Measurements from ENCODE around the gene ZG16B.
A peak's percentile ranks its signal among the peaks of the same experiment; 100 is the strongest.

The ZG16B gene

DNA sequence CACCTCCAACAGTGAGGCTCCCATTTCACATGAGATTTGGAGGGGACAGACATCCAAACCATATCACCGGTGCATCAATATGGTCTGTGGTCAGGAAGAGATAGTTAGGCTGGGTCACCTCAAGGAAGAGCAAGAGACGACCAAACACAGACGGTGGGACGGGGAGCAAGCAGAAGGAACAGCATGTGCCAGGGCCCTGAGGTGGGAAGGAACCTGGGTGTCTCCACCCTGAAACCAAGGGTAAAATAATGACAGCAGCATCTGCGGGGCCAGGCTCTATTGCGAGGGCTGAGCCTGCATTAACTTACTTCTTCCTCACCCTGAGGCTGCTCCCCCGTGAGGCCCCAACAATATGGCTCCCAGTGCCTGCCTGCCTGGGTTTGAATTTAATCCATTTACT is 21.9 kb upstream of the ZG16B start:
- DNase-seq, result no peak

DNA sequence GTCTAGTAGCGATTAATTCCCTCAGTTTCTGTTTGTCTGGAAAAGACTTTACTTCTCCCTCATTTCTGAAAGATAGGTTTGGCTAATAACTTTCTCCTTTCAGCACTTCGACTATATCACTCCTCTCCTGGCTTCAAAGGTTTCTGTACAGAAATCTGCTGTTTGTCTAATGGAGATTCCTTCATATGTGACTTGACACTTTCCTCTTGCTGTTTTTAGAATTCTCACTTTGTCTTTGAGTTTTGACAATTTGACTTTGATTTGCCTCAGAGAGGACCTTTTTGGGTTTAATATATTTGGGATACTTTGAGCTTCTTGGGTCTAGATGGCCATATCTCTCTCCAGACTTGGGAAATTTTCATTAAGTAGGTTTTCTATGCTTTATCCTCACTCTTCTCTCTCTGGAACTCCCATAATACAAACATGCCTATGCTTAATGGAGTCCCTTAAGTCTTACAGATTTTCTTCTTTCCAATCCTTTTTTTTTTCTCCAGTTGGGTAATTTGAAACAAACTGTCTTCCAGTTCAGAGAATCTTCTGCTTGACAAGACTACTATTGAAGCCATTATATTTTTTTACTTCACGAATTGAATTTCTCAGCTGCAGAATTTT is 20.8 kb upstream of the ZG16B start:
- no peak for DNase-seq

DNA sequence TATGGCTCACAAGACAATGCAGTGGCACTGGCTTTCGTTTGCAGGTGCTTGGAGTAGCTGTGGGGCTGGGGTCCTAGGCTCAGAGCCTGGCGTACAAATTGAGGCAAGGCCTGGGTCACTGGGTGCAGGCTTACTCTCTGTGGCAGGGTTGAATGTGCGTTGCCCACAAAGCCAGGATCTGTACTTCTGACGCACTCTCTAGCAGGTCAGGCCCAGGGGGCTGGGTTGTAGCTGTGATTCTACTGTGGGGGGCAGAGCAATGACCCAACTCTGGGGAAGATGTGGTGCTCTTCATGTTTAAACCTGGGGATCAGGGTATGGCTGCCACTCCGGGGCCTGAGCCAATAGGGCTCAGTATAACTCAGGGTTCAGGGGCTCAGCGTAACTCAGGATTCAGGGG is 19.5 kb upstream of the ZG16B start:
- no peak for DNase-seq

- DNase-seq, result no peak
Observed at GRCh38 chr16:2811703-2812471, 18.2 kb upstream of the ZG16B start.

DNA sequence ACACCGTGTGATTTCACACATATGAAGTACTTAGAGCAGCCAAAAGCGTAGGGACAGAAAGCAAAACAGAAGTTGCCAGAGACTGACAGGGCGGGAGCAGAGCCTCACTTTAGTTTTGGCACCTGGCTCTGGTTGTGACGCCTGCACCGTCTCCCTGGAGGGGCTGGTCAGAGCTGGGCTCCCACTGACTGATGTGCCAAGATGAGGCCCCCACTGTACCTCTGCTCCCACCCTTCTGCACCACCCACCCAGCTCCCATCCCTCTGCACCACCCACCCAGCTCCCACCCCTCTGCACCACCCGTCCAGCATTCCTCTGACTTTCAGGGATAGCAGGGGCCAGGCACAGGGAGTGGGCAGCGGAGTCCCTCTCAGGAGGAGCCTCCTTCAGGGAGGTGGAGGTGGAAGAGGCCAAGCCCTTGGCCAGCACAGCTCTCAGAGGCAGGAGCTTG is 16.3 kb upstream of the ZG16B start:
- no peak for DNase-seq

GRCh38 chr16:2814551-2815298 is 15.4 kb upstream of the ZG16B start:
- DNase-seq, result no peak

GRCh38 chr16:2815299-2815771 is 14.8 kb upstream of the ZG16B start:
- no peak for DNase-seq

DNA sequence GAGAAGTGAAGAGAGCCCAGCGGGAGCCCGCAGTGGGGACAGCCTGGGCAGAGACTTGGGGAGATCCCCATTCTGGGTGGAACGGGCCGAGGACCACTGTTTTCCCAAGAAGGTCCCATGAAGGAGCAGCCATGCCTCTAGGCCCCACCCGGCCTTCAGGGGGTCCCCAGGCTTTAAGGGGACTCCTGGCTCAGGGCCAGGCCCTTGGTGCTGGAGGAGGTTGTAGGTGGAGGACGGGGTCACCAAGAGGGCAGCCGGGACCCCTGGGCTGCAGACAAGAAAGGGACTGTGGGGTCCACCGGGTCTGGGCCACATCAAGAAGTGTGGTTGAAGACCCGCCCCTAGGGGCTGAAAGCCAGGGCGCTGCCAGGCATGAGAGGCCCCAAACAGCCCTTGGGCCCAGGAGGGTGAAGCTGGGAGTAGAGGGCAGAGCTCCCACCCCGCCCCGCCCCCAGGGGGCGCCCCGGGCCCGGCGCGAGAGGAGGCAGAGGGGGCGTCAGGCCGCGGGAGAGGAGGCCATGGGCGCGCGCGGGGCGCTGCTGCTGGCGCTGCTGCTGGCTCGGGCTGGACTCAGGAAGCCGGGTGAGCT is 13.3 kb upstream of the ZG16B start, which contains the start of gene PRSS21:
TSS of gene PRSS21 (plus strand) at position 487 of the 589 bp plus-strand sequence. CDS start at position 519, 32 bp downstream.
- peak; percentile 48 for DNase-seq

DNA sequence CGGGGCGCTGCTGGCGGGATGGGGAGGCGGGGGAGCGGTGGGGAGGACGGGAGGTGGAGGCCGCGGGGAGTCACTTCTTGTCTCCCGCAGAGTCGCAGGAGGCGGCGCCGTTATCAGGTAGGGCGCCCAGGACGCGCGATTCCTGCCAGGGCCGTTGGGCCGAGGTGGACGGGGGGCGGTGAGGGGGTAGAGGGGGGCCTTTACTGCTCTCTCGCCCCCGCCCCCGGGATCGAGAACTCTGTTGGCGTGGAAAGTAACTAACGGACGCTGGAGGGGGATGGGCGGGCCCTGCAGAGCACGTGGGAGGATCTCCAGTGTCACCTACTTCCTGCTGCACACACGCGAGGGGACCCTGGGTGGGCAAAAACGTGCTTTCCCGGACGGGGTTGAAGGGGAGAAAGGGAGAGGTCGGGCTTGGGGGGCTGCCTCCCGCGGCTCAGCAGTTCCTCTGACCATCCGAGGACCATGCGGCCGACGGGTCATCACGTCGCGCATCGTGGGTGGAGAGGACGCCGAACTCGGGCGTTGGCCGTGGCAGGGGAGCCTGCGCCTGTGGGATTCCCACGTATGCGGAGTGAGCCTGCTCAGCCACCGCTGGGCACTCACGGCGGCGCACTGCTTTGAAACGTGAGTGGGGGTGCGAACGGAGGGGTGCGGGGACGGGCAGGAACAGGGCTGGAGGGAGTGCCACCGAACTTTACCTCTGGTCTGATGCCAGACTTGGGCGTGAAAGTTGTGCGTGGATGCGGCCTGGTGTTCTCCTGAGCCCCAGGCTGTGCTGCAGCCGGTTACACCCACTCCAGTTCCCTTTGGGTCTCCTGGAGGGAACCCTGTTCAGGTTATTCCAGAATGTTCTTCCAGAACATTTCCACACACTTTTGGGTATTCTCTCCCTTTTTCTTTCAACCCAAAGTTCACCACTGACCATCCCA is 12.5 kb upstream of the ZG16B start:
- DNase-seq, result no peak

DNA sequence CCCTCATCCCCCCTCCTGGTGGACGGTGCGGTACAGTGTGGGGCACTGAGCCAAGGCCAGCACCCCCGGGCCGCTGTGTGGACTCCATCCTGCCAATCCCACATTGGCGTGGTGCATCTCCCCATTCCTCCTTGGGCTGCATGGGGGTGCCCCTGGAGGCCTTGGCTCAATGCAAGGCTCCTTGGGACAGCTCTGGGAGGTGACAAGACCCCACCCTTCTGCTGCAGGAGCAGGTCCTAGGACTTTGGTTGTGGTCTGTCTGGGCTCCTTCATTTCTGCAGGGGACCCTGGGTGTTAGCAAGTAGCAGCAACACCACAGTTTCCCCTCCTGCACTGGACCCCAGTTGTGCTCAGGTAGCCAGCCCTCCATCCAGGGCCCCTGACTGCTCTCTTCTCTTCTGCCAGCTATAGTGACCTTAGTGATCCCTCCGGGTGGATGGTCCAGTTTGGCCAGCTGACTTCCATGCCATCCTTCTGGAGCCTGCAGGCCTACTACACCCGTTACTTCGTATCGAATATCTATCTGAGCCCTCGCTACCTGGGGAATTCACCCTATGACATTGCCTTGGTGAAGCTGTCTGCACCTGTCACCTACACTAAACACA is 11.7 kb upstream of the ZG16B start:
- no peak for DNase-seq

DNA sequence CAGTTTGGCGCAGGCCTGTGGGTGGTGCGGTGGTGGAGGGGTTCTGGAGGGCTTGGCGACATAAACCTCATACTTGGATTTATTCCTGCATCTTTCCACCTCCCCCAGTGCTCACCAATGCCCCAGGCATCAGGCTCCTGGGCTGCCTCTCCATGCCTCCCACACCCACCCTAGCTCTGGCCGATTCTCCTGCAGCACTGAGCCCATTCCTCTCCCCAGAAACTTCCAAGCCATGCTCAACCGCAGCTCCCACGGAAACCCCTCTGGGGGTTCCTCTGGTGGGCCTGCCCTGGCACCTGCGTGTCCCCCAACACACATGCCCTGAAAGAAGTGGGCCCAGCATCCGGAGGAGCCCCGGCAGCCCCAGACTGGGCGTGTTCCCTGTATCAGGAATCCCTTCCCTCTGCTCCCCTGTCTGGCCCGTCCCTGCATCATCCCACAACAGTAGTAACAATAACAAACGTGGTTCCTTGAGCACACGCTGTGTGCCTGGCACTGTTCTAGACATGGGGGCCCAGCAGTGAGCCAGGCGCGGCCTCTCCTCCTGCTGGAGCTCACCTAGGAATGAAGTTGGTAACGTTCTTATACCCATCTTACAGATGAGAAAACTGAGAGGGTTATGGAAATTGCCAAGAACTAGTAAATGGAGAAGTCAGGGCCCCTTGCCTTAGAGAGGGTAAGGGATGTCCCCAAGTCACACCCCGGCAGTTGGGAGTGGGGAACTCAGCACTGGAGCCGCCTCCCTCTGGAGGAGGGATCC is 10.7 kb upstream of the ZG16B start:
- DNase-seq, result no peak

- no peak for DNase-seq
Observed at GRCh38 chr16:2819939-2820835, 9.9 kb upstream of the ZG16B start.

DNA sequence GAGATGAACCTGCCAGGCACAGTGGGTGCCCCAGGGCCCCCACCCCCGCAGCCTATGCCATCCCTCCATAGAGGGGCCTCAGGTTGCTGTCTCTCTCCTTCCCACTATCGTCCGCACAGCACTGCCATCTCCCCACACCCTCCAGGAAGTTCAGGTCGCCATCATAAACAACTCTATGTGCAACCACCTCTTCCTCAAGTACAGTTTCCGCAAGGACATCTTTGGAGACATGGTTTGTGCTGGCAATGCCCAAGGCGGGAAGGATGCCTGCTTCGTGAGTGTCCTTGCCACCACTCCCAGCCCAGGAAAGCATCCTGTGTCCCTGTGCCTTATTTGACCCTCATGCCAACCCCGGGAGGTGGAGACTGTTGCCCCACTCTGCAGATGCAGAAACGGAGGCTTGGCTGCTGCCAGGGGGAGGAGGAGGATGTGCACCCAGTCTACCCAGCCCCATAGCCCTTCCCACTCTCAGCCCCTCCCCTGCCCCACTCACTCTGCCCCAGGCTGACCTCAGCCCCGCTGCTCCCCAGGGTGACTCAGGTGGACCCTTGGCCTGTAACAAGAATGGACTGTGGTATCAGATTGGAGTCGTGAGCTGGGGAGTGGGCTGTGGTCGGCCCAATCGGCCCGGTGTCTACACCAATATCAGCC is 9.1 kb upstream of the ZG16B start:
- DNase-seq, result no peak

DNA sequence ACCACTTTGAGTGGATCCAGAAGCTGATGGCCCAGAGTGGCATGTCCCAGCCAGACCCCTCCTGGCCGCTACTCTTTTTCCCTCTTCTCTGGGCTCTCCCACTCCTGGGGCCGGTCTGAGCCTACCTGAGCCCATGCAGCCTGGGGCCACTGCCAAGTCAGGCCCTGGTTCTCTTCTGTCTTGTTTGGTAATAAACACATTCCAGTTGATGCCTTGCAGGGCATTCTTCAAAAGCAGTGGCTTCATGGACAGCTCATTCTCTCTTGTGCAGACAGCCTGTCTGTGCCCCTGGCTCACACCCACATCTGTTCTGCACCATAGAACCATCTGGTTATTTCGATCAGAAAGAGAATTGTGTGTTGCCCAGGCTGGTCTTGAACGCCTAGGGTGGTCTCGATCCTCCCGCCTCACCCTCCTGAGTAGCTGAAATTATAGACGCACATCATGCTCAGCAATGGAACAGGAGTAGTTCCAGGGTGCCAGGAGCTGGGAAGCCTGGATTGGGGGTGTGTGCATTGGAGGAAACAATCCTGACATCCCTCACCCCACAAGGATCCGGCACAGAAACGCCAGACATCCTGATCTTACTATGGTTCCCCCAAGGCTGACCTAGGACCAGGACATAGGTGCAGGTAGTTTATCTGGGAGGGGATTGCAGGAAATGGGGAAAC is 8.5 kb upstream of the ZG16B start:
- no peak for DNase-seq

DNA sequence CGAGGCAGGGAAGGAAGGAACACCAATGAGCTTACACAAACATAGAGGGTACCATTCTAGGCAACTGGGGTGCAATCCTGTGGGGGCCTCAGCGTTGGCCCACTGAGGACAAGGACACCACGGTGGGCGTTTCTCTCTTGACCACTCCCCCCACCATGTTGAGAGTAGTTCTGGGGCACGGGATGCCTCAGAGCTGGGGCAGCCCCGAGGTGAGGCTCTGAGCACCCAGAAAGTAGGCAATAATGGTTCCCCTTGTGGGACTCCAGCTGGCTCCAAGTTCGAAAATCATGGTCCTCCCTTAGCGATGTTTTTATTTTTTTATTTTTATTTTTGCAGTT is 8.0 kb upstream of the ZG16B start:
- no peak for DNase-seq

- no peak for DNase-seq
Observed at GRCh38 chr16:2822496-2822895, 7.6 kb upstream of the ZG16B start.

DNA sequence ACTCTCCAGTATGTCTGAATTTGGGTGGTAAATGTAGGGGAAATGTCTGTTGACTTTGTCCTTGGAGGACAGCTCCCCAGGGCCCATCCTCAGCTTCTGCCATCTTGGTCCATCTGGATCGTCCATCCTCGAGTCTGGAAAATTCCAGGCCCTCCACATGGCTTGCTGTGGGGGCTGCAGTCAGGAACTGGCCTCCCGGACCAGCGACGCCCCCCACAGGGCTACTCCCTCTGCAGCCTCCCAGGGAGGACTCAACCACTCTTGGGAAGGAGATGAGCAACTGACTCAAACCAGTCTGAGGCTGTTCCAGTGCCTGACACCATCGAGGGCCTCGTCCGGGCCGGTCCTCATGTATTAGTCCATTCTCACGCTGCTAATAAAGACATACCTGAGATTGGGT is 5.5 kb upstream of the ZG16B start:
- DNase-seq, result no peak

DNA sequence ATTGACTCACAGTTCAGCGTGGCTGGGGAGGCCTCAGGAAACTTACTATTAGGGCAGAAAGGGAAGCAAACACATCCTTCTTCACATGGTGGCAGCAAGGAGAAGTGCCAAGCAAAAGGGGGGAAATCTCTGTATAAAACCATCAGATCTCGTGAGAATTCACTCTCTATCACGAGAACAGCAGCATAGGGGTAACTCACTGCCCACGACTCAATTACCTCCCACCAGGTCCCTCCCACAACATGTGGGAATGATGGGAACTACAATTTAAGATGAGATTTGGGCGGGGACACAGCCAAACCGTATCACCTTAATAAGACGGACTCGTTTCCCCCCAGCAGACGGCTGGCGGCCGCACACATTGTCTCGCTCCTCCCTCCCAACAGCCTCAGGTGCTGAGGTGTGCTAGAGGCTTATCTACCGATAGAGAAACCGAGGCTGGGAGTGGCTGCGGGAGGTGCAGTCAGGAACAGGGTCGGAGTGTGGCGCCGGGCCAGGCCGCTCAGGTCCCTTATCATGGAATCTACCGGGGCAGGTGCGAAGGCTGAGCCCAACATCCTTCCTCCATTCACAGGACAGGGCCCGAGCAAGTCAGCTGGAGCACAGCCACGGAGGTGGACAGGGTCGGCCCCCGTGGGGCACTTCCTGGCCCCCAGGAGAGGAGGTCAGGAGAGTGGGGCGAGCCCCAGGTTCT is 4.9 kb upstream of the ZG16B start:
- DNase-seq, result no peak
